Measurements from ENCODE around the gene SAT2. TPM values are rescaled to one million over a fixed set of nuclear protein-coding genes. Genes with fewer than 3 reads are reported as not detected.

SAT2 gene
- total and polyA plus RNA-seq, 2 of the 13 experiments (the other 11 are each of a cell fraction or from before 2014, with no cell fraction given) = 37.6 to 93.7 TPM

DNA sequence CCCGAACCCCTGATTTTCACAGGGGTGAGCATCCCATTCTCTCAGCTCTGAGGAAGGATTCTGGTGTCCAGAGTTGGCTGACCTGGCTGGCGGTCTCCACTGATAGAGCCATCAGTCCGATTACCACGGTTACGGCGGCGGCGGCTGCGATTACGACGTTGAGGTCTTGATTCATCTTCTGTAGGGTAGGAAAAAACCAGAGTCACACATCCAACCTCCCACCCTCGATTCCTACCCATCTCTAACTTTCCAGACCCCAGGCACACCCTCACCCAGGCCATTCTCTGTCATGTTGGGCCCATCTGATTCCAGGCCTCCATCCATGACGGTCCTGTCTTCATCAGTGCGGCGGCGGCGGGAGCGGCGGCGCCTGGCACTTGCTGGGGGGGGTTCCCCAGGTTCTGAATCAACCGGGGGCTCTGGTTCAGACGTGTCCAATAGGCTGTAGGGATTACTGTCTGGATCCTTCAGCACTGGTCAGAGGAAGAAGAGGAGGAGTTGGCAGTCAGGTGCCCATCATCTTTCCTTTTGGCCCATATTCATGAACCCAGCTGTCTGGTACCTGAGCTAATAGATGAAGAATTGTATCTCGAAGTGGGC, 35.1 kb downstream of the SAT2 start:
- TF ChIP-seq AGO2 (optimal IDR thresholded peaks at IDR 0.05; ENCODE audit: low read depth, low read length) (peak; percentile 21), CAMTA2 (CRISPR knock-in tag; IDR thresholded peaks at IDR 0.05; ENCODE audit: borderline replicate concordance) (no peak), SRSF9 (IDR thresholded peaks at IDR 0.05; ENCODE audit: borderline replicate concordance, insufficient read depth, low read depth, low read length, poor library complexity, severe bottlenecking) (no peak)
- Histone ChIP-seq H2AFZ (ENCODE audit: low read length) (no peak overlapping the region), H3K4me1 (ENCODE audit: insufficient read depth, low read length) (no peaks in the 10 kb centered on the region), H4K20me1 (ENCODE audit: insufficient read depth, low read length) (no peaks in the 10 kb centered on the region), H3K9me3 (ENCODE audit: low read length) (no peaks in the 10 kb centered on the region), H3K36me3 (replicated peaks in 1 of 2; ENCODE audit: control insufficient read depth in 1 of 2, insufficient read depth in 2 of 2, low read length in 2 of 2) (peaks cover 41 to 72% of the 10 kb centered on the region in 2 experiments), H3K79me2 (ENCODE audit: insufficient read depth, low read length) (no peaks in the 10 kb centered on the region), H3K27ac (ENCODE audit: extremely low read length, insufficient read depth, low read length) (no peak overlapping the region), H3K27me3 (ENCODE audit: control insufficient read depth in 1 of 2, insufficient read depth in 2 of 2, low read length in 2 of 2) (no peaks in the 10 kb centered on the region), H3K9ac (ENCODE audit: insufficient read depth, low read depth, low read length) (no peak overlapping the region), H3K4me3 (replicated peaks in 1 of 3; ENCODE audit: insufficient read depth in 1 of 3, low read depth in 2 of 3, low read length in 3 of 3) (no peak overlapping the region), H3K4me2 (ENCODE audit: low read depth, low read length) (no peak overlapping the region)
- ChIA-PET CTCF (ENCODE audit: low intra/inter-chr PET ratio, low total read pairs) (no interaction called here), POLR2A (interaction anchor here (1.4 kb wide), 1 partner anchor 9 kb away, joined by 3 read pairs; the partner anchor contains the start of gene MPDU1)
- FAIRE-seq (no peak), ATAC-seq (no peak), DNase-seq (ENCODE audit: low spot score) (no peak)
- intact Hi-C loops (cut with micrococcal nuclease; ENCODE audit: unreplicated experiment) = no loop called here
- in situ Hi-C loops (cut with HindIII; ENCODE audit: extremely low pct_ligation_motif_present, low pct_unique_long_range_greater_than_20kb) = no loop called here
- WGBS (ENCODE audit: low lambda C conversion rate) = 97% methylated on average over 15 of the region's 23 CpGs
- TSS peak; percentile 43 for BruUV-seq (replicated peaks)

DNA sequence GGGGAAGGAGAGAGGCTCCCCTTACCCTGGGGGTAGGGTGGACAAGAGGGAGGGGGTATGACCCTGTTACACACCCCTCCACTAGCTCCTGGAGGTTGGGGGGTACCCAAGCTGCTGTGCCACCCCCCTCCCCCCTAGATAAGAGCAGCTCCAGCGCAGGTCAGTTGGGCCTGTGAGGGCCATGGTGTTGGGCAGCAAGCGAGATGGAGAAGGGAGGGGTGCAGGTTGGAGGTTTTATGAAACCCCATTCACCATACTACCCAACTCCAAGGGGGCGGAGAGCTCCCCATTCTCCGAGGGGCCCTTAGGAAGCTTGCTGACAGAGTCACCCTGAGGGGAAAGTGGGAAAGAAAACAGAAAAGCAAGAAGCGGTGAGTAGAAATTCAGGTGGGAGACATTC, 36.0 kb downstream of the SAT2 start:
- Histone ChIP-seq H3K4me1 (ENCODE audit: insufficient read depth, low read length) (no peaks in the 10 kb centered on the region), H4K20me1 (ENCODE audit: insufficient read depth, low read length) (no peaks in the 10 kb centered on the region), H3K4me2 (ENCODE audit: low read depth, low read length) (no peak overlapping the region), H3K9ac (ENCODE audit: insufficient read depth, low read depth, low read length) (no peak overlapping the region), H3K4me3 (replicated peaks in 1 of 3; ENCODE audit: insufficient read depth in 1 of 3, low read depth in 2 of 3, low read length in 3 of 3) (no peak overlapping the region), H3K27me3 (ENCODE audit: control insufficient read depth in 1 of 2, insufficient read depth in 2 of 2, low read length in 2 of 2) (no peaks in the 10 kb centered on the region), H3K27ac (ENCODE audit: extremely low read length, insufficient read depth, low read length) (no peak overlapping the region), H3K9me3 (ENCODE audit: low read length) (no peaks in the 10 kb centered on the region), H3K36me3 (replicated peaks in 1 of 2; ENCODE audit: control insufficient read depth in 1 of 2, insufficient read depth in 2 of 2, low read length in 2 of 2) (peaks cover 38 to 69% of the 10 kb centered on the region in 2 experiments), H3K79me2 (ENCODE audit: insufficient read depth, low read length) (no peaks in the 10 kb centered on the region), H2AFZ (ENCODE audit: low read length) (no peak overlapping the region)
- FAIRE-seq = no peak
- ChIA-PET POLR2A (no interaction called here), CTCF (ENCODE audit: low intra/inter-chr PET ratio, low total read pairs) (no interaction called here)
- no peak for DNase-seq (ENCODE audit: low spot score)
- TF ChIP-seq ZSCAN21 (CRISPR knock-in tag; IDR thresholded peaks at IDR 0.05; ENCODE audit: borderline replicate concordance) (no peak), JUNB (CRISPR knock-in tag; IDR thresholded peaks at IDR 0.05; ENCODE audit: borderline replicate concordance) (no peak), SRSF9 (IDR thresholded peaks at IDR 0.05; ENCODE audit: borderline replicate concordance, insufficient read depth, low read depth, low read length, poor library complexity, severe bottlenecking) (no peak), FOSL1 (CRISPR knock-in tag; IDR thresholded peaks at IDR 0.05; ENCODE audit: borderline replicate concordance) (no peak), TEAD2 (CRISPR knock-in tag; IDR thresholded peaks at IDR 0.05) (no peak), CEBPB (IDR thresholded peaks at IDR 0.05; ENCODE audit: borderline replicate concordance, low read depth, low read length) (no peak), TCF12 (IDR thresholded peaks at IDR 0.05) (no peak), TCF12 (CRISPR knock-in tag; IDR thresholded peaks at IDR 0.05) (no peak), SAFB2 (CRISPR knock-in tag; IDR thresholded peaks at IDR 0.05; ENCODE audit: borderline replicate concordance, low read depth) (no peak), HDAC1 (CRISPR knock-in tag; IDR thresholded peaks at IDR 0.05) (no peak)
- TF ChIP-seq, protein P1, sequence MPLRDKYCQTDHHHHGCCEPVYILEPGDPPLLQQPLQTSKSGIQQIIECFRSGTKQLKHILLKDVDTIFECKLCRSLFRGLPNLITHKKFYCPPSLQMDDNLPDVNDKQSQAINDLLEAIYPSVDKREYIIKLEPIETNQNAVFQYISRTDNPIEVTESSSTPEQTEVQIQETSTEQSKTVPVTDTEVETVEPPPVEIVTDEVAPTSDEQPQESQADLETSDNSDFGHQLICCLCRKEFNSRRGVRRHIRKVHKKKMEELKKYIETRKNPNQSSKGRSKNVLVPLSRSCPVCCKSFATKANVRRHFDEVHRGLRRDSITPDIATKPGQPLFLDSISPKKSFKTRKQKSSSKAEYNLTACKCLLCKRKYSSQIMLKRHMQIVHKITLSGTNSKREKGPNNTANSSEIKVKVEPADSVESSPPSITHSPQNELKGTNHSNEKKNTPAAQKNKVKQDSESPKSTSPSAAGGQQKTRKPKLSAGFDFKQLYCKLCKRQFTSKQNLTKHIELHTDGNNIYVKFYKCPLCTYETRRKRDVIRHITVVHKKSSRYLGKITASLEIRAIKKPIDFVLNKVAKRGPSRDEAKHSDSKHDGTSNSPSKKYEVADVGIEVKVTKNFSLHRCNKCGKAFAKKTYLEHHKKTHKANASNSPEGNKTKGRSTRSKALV (CRISPR knock-in tag; IDR thresholded peaks at IDR 0.05) = no peak
- in situ Hi-C loops (cut with HindIII; ENCODE audit: extremely low pct_ligation_motif_present, low pct_unique_long_range_greater_than_20kb) (no loop called here), intact Hi-C loops (cut with micrococcal nuclease; ENCODE audit: unreplicated experiment) (no loop called here)
- ATAC-seq = no peak
- no TSS peak for BruUV-seq (replicated peaks)
- WGBS (ENCODE audit: low lambda C conversion rate) = 98% methylated on average over 5 of the region's 5 CpGs

All from HepG2 (cell line).